A172 (cell line): ENCODE results near the gene SLC26A6. TPM values are rescaled to one million over a fixed set of nuclear protein-coding genes. Genes with fewer than 3 reads are reported as not detected.
A peak's percentile ranks its signal among the peaks of the same experiment; 100 is the strongest.

Source experiments
- DNase-seq: peaks from one replicate; pipeline ENCODE4 v3.0.0-alpha.2; 2015; ENCODE audit warnings: low spot score
- total RNA-seq: library from RNA; depleted of rRNA; stranded (reverse); fragments of >200 nt; shearing (Covaris generic); gene quantifications from 2 replicates; pipeline ENCODE4 v1.2.3, GENCODE V29; 2014

SLC26A6 gene
- total RNA-seq, 1 experiment from 2014 or later, result 17.5 TPM

DNA sequence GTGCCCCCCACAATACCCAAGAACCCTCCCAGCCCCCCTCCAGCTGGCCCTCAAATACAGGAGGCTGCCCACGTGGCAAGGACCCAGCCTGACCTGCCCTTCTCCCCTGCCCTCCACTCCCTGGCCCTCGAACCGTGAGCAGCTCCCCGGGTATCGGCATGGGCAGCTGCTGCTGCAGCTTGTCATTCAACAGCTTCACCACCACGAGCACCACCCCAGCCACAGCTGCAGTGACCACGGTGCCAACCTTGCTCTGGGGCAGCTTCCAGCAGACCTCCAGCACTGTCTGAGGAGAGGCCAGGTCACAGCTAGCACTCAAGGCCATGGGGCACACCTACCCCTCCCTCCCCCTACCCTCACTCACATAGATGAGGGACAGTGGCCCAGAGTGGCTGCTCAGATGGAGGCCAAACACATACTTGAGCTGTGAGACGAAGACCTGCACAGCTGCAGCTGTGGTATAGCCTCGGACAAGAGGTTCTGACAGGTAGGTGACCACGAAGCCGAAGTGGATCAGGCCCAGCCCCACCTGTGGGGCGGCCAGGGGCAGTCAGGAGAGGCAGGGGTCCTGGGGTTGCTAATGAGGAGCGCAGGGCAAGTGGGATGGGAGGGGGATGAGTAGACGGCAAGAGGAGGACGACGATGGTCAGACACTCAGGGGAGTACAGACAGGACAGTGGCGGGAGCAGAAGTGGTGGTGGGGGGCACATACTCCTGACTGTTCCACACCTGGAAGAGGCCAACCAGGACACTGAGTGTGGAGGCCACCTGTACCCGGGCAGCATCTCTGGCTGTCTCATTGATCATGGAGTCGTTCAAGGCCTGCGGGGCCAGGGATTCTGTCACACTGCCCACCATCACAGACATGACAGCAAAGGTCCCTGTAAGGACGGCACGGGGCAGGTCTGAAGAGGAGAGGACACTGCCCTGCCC lies 3.5 kb downstream of the SLC26A6 start:
- DNase-seq, result no peak

DNA sequence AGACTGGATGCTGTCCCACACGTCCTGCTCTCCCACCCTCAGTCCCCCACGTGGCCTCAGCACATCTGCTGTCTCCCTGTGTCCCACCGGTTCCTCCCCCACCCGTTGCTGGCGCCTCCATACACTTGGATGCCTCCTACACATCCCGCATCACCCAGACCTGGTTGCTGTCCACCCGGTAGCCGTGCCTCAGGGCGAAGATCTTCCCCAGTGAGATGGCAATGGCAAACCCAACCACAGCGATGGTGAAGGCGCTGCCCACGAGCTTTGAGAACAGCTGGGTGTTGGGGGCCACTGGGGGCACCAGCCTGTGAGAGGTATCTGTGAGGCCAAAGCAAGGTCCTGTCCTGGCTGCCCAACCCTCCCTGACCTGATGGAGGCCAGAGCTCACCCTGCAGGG lies 4.4 kb downstream of the SLC26A6 start:
- DNase-seq, result no peak

DNA sequence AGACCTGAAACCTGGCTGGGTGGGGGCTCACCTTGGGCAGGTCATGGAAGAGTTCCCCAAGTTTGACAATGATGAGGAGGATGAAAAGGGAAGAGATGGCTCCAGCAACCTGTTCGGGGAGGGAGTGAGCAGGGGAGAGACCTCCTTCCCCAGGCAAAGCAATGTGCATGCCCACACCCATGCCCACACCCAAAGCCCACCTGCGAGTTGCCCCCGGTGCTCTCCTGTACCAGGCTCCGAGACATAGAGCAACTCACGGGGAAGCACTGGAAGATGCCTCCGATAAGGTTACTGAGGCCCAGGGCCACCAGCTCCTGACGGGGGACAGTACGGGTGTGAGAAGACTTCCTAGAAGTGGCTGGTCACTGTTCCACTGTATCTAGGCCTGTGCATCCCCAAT lies 4.9 kb downstream of the SLC26A6 start:
- no peak for DNase-seq

DNA sequence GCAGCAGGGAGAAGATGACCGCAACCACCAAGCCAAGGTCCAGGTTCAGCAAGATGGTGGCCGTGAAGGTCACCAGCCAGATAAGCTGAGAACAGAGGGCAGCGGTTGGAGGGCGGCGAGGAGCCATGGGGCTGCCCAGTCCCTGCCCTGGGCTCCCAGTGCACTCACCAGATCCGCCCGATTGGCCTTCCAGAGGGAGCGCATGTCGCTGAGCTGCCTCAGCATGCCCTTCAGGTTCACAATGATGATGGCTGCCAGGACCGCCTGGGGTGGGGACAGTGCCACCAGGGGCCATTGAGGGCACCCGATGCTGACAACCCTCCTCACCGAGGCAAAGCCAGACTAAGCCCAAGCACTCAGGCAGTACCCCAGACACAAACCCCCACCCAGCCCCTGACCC lies 5.4 kb downstream of the SLC26A6 start:
- no peak for DNase-seq

DNA sequence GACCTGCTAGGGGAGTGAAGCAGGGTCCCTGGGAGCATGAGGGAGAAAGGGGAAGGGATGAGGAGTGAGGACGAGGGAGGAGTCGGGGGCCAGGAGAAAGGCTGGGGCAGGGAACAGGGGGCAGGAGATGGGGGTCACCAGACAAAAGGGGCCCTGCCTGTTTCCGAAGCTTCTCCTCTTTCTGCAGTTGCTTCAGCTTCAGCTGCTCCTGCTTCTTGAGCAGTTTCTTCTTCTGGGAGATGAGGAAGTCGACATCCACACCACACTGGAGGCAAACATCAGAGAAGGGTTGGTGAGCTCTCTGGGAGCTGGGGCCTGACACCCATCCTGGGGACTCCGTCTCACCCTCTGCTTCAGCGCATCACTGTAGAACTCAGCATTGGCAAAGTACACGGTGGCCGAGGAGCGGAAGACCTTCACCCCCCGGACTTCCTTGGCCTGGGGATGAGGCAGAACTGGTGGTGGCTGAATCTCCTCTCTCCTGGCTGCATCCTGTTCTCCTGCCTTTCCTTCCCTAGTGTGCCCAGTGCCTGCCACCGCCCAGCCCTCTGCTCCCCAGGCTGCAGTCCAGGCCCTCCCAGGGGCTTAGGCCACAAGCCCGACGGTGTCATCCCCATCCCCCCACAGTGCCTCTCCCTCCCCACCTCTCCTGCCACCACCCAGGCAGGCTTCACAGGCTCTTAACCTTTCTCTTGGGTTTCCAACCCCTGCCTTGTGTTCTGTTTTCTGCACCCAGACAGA lies 6.8 kb downstream of the SLC26A6 start:
- no peak for DNase-seq

DNA sequence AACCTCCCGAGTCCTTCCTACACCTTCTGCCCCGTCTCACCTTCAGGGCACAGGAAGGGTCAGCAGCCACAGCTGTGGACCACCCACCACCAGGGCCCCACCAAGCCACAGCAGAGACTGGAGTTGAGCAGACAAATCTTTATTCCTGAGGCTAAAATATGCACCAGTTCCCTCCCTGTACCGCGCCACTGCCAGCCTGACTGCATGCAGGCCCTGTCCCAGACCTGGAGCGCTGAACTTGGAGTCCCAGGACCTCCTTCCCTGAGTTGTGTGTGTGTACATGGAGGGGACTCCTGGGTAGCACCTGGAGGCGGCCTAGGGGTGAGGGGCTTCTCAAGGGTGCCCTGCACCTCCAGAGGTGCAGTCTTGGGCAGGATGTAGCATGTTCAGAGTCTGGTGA lies 9.7 kb downstream of the SLC26A6 start:
- DNase-seq, result no peak

DNA sequence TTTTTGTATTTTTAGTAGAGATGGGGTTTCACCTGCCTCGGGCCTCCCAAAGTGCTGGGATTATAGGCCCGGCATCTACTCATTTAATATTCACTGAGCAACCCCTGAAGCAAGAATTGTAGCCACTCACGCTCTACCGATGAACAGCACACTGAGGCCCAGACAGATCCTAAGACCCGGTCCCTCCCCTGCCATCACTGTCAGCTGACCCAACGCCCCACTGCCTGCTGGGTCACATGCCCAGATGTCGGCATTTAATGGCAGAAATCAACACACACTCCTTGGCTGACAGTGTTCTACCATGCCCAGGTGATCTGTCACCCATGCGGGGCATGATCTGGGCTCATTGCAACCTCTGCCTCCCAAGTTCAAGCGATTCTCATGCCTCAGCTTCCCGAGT lies 10.5 kb downstream of the SLC26A6 start:
- no peak for DNase-seq

DNA sequence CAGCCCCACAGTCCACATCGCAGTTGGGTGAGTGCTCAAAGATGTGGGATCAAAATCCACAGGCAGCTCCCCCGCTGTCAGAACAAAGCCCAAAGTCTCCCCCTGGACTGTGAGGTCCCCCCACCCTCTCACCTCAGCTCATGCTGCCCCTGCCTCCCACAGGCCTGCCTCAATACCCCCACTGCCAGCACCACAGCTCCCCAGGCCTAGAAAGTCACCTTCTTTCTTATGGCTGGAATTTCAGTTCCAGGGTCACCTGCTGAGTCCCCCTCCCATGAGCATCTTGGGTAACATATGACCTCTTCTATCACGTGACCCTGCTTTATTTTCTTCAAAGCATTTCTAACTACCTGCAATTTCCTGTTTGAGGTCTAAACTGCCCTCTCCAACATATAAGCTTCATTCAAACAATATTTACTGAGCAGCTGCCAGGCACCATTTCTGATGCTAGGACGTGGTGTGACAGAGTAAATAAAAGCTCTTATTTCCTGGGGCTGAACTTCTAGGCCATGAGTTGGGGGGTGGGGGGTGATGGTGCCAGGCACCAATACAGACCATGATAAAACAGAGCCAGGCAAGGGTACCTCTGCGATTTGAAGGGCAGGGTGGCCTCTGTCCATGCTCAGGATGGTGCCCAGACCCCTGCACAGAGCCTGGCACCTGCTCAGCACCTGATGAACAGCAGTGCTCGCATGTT lies 11.3 kb downstream of the SLC26A6 start:
- no peak for DNase-seq

DNA sequence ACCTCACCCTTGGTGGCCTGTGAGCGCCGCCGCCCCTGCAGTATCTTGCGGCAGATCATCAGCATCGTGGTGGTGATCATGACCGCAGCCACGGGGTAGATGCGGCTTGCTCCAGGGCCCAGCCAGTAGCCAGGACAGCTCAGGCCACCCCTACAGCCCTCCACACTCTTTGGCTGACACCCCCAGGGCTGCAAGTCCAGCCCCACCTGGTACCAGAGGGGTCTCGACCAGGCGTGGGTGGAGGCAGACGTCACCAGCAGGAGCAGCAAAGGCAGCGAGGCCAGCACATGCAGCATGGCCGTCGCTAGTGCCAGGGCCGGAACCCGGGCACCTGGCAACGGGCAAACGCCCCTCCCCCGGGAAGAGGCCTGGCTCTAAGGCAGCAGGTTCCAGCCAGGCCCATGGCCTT lies 13.8 kb downstream of the SLC26A6 start, which contains the start of gene TMEM89:
Gene TMEM89, minus strand, starts transcription at position 309 of the 409 bp plus-strand sequence. Its CDS starts 13 bp downstream, at position 296.
- no peak for DNase-seq

DNA sequence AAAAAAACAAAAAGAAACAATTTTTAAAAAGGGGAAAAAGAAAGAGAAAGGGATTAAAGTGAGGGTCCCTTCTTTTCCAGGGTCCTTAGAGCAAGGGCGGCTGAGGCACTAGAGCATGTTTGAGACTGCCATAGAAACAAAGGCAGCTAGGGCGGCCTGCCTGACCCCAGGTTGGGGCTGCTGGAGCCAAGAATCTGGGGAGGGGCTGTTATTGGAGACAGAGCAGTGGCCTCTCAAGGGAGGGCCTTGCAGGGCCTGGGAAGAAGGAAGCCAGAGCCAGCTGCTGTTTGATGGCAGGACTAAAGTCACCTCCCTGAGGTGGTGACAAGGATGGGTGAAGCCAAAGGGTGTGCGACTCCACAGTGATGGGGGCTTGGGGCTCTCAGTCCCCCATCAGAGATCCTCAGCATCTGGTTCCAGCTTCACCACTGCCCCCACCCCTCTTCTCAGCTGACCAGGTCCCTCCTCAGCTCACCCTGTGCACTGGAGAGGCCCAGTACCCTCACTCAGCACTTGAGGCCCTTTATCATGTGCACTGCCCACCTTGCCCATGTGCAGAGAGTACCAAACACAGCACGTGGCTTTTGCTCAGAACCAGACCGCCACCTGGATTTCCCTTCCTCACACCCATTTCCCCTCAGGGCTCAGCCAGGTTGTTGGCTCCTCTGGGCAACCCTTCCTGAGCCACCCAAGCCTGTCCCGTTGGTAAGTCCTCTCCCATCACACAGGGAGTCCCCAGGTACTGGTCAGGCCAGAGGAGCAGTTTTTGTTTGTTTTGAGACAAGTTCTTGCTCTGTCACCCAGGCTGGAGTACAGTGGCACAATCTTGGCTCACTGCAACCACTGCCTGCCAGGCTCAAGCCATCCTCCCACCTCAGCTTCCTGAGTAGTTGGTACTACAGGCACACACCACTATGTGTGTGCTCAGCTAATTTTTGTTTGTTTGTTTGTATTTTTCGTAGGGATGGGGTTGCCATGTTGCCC lies 15.4 kb downstream of the SLC26A6 start:
- no peak for DNase-seq

DNA sequence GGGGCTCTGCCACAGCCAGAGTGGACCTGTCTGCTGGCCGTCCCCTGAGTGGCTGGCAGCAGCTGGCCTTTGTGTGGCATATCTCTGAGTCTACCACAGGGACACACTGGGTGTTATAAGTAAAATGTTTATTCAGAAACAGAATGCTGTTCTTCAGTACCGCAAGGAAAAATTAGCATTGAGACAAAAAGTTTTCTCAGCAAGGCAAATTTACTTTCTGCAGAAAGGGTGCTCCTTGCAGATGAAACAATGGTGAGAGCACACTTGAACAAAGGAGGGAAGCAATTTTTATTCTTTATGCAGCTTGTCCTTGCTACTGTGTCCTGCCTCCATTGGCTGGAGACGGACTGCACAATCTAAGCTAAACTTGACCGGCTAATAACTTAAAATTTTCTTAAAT lies 17.7 kb downstream of the SLC26A6 start:
- no peak for DNase-seq

DNA sequence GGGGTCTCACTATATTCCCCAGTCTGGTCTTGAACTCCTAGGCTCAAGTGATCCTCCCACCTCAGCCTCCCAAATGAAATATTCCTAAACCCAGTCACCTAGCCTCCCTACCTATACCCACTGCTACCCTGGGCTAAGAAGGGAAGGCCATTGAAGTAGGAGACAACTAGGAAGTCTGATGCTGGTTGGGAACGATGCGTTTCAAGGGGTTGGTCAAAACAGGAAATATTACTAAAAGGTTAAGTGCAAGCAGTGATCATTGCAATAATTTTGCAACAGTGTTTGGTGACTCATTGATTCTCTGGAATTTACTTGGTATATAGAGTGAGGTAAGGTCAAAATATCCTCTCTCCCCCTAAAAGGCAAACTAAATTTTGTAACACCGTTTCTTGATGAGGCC lies 21.2 kb downstream of the SLC26A6 start:
- no peak for DNase-seq

DNA sequence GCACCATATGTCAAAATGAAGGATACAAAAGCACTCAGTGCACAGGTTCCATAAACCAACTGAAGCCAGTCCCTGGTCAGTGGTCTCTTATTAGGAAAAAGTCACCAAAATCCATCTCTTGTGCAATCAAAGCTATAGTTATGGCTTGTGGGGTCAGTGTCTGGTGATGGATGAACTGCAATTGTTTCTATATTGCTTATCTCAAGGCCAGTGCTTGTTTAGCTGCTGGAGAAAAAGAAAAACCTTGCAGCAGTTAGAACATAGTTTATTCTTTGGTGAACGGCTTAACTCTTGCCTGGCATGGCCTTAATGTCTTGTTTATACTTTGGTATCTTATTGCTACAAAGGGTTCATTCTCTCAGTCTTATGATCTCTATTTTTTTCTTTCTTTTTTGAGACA lies 23.0 kb downstream of the SLC26A6 start:
- DNase-seq, result no peak

DNA sequence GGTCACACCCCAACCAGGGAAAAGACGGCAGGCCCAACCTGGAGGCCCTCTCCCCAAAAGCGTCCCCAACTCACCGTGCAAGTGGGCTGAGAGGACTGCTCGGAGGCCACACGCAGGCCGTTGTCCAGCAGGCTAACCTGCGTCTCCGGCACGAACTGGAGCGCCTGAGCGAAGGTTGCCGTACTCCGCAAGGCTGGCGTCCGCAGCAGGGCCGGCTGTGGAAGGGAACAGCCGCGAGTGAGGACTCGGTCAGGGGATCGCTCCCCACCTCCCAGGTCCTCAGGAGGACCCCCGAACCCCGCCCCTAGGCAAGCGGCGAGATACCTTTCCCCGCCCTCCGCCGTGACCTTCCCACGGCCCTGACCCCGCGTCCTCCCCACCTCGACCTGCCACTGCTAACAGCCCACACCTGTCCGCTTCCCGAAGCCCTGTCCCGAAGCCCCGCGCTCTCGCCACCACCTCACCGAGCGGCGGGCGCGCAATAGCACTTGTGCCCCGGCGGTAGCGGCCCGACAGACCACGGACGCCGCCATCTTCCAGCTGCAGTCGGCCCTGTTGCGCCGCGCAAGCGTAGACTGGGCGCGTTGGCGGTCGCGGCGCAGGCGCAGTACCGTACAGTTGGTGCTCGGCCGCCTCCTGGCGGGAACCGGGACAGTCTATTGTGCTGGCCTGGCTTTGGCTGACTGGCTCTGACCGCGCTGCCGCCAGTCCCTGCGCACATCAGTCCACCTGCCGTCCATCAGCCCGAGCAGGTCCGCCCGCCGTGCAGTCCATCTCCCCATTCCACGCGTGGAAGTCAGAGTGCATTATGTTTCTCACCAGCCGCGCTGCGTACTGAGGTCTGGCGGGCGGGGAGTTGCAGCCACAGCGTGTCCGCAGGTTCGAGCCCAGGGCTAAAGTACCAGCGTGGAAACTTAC lies 25.9 kb downstream of the SLC26A6 start, which contains the start of gene UQCRC1:
Gene UQCRC1, minus strand, starts transcription at position 559 of the 918 bp plus-strand sequence. Its CDS starts 26 bp downstream, at position 533.
- peak; percentile 88 for DNase-seq

DNA sequence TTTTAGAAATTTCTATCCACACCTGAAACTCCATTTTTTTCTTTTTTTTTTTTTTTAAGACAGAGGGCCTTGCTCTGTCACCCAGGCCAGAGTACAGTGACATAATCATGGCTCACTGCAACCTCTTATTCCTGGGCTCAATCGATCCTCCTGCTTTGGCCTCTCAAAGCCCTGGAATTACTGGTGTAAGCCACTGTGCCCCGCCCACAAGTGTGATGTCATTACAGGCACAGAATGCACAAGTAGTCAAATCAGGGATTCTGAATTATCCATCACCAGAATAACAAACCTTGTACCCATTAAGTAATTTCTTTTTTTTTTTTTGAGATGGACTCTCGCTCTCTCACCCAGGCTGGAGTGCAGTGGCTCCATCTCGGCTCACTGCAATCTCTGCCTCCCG lies 27.7 kb downstream of the SLC26A6 start:
- DNase-seq, result no peak

DNA sequence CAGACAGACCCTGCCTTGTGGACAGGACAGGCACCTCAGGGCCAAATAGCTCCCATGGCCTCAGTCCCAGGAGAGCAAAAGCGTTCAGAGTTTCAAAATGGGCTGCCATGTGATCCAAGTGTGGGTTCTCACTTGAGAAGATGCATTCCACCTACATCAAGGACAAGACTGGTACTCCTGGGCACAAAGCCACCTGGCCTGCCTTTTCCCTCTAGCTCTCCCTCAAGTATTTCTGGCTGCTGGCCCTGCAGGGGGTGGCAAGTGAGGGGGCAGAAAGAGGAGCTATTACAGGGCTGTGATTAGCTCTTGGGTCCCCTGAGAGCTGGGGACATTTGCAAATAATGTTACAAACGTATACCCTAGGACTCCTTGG lies 33.7 kb downstream of the SLC26A6 start:
- no peak for DNase-seq

DNA sequence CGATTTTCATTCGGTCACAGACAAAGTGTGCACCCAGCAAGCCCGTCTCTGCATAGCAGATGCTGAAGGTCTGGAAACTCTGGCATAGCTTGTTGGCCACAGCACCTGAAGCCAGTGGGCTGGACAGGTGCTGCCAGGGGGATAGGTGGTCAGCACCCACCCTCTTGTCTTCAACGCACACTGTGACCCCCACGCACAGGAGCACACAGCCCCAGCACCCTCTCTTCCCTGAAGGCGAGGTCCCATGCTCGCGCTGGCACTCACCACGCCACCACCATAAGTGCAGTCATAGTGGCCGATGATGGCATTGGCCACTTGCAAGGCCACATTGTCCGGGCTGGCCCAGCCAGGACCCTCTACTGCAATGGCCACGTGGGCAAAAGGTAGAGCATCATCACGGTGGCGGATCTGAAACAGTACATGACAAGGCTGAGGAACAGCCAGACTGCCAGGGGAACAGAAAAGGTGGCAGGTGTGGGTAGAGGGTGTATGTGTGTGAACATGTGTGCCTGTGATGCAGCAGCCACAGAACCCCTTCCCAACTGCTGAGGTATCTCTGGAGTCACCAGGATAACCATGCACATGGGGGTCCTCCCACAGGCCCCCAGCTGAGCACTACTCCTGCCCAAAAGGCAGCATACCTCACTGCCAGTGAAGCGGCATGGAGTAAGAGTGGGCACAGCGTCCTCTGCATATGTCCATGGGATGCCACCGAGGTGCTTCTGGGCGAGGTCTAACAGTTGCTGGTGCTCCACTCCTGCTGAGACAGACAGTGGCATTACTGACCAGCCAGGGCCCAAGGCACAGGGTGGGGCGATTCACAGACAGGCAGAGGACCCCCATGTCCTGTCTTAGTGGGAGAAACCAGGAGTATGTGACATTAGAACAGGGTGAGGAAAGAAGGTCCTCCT lies 34.3 kb downstream of the SLC26A6 start:
- DNase-seq, result no peak

DNA sequence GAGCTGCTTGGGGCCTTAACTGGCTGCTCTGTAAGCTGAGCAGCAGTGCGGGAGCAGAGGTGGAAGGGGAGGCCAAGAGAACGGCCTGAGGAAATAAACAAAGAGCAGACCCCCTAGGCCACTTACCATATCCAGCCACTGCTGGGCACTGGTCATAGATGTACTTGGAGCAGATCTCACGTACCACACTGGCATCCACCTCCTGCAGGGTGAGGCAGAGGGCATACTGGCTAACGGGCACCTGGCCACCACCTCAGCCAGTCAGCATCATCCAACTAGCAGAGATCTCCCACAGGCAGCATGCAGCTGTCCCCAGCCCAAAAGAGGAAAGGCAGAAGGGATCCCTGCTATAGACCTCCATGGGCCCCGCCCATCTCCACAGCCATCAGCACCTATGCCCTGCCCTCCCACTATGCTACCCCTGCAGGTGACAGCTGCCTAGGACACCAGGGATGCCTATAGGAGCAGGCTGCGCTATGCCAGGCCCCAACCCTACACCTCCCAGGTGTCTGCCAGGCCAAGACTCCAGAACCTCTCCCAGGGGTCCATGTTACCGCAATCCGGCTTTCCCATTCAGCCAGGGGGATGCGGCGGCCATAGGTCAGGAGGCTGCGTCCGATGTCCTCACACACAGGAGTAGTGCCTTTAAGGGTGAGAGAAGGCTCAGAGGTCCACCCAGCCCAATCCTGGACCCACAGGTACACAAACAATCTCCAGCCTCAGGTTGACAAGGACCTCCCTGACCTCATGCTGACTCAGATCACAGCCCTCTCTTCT lies 35.6 kb downstream of the SLC26A6 start:
- no peak for DNase-seq
